Heart left ventricle (tissue), 16 donors: ENCODE measurements around the gene MYO18B. TPM values are rescaled to one million over a fixed set of nuclear protein-coding genes. Genes with fewer than 3 reads are reported as not detected.

Source experiments
- ATAC-seq, 4 donors: fragments of 200-7000 bp; cut with Tn5 transposase; one replicate each; pipeline ENCODE4 v1.9.1; 2020 to 2022; ENCODE audit warnings: moderate library complexity in 4 of 4, mild to moderate bottlenecking in 3 of 4, moderate number of reproducible peaks in 1 of 4
- DNase-seq, 5 donors: peaks; one replicate each; pipeline ENCODE4 v3.0.0-alpha.2; 2020
- H3K27ac ChIP-seq, 12 donors: fragments of 200-600 bp; sonication (generic) in 4 of 12; one replicate each; pipeline versions ENCODE4 v1.5.0 to v1.8.0; 2016 to 2022; ENCODE audit warnings: mild to moderate bottlenecking in 2 of 12
- H3K27me3 ChIP-seq, 9 donors: fragments of 200-600 bp; sonication (generic) in 2 of 9; one replicate each; pipeline versions ENCODE4 v1.5.1 to v1.8.0; 2016 to 2022; ENCODE audit warnings: mild to moderate bottlenecking in 3 of 9
- H3K36me3 ChIP-seq, 9 donors: fragments of 200-600 bp; sonication (generic) in 2 of 9; one replicate each; pipeline versions ENCODE4 v1.5.0 to v1.8.0; 2018 to 2022; ENCODE audit warnings: mild to moderate bottlenecking in 2 of 9
- H3K4me1 ChIP-seq, 12 donors: fragments of 200-600 bp; sonication (generic) in 4 of 12; one replicate each; pipeline versions ENCODE4 v1.5.0 to v1.8.0; 2016 to 2022; ENCODE audit warnings: mild to moderate bottlenecking in 3 of 12
- H3K4me3 ChIP-seq, 12 donors: fragments of 200-600 bp; sonication (generic) in 4 of 12; one replicate each; pipeline versions ENCODE4 v1.5.0 to v1.8.0; 2017 to 2022; ENCODE audit warnings: mild to moderate bottlenecking in 9 of 12, moderate library complexity in 4 of 12
- H3K9me3 ChIP-seq, 12 donors: fragments of 200-600 bp; sonication (generic) in 4 of 12; one replicate each; pipeline versions ENCODE4 v1.5.0 to v1.8.0; 2016 to 2022; ENCODE audit warnings: mild to moderate bottlenecking in 1 of 12
- CTCF ChIP-seq, 12 donors: fragments of 200-600 bp; sonication (generic) in 4 of 12; IDR thresholded peaks; one replicate each; pipeline versions ENCODE4 v1.5.0 to v1.8.0; 2018 to 2022; ENCODE audit warnings: antibody characterized with exemption in 12 of 12, mild to moderate bottlenecking in 5 of 12
- POLR2A ChIP-seq, 2 donors: fragments of 450-650 bp; IDR thresholded peaks; one replicate each; pipeline ENCODE4 v1.6.1; 2017; ENCODE audit warnings: antibody characterized with exemption in 2 of 2, mild to moderate bottlenecking in 2 of 2, moderate library complexity in 2 of 2
- WGBS, 4 donors: extraction: QIAGEN DNeasy Blood & Tissue Kit in 2 of 4; methylation state at CpG; one replicate each; pipeline versions ENCODE4 v1.1.5 to v1.1.7; 2013 to 2018; 5-methylcytosine and 5-hydroxymethylcytosine counted together
- intact Hi-C, 10 donors: fragments of 100-400 bp; cut with DNase I; formaldehyde crosslinking; loops; one replicate each; pipeline versions ENCODE4 v1.11.1 to v1.14.2; 2022
- polyA plus RNA-seq, 2 donors: library from polyadenylated mRNA; stranded (reverse); fragments of 200-250 nt; gene quantifications; one replicate each; pipeline ENCODE4 v1.2.3, GENCODE V29; 2013
- total RNA-seq, 9 donors: library from RNA; depleted of rRNA in 2 of 9; stranded (reverse); fragments of >200 nt in 2 of 9; fragmentation: NEBNext Ultra II Directional in 3 of 9; extraction: Animal tissue kit (Norgen Biotek cat#: 25700) in 3 of 9; gene quantifications; one replicate each; pipeline versions ENCODE4 v1.1.0 to v1.2.4, GENCODE V29; 2016 to 2023
- donor health status: ischemic (EF 13 %, LVEDD 7.1; RV severe dilation, severe dysfunction).
- donor health status: healthy with polysubstance abuse.
- donor health status: DM: no; HTN: yes; CAD: no.
- donor health status: DM: no; HTN: no; CAD: no.
- donor health status: ischemic (EF 25% LVEDD 6.9; RV normal size, moderate dysfunction).
- donor health status: ischemic (EF 25% LVEDD 5.7; RV mildly dilated, moderate dysfunction).
- donor health status: healthy.
- donor health status: DM: yes; HTN: yes; CAD: no.
- donor health status: ischemic (EF 35%, LVEDD 5.7; RV mildly dilated, moderate dysfunction).
- donor health status: nonischemic (EF 11% LVEDD 7.7; RV severe dilation, severe dysfunction).
- donor health status: DM: yes; HTN: yes; CAD: no.
- donor health status: PGD.
- donor health status: ischemic (EF 29% LVEDD 5.4; RV normal size, mild dysfunction).
- donor health status: nonischemic (EF 23%, LVEDD 6.1; RV moderate dilation, normal function).

Gene MYO18B
- total and polyA plus RNA-seq, 11 donors = 140 to 301 (median 193) TPM

- Histone ChIP-seq H3K36me3 (no peaks in the 10 kb centered on the region), H3K9me3 (no peaks in the 10 kb centered on the region), H3K27me3 (no peaks in the 10 kb centered on the region), H3K4me3 (no peak overlapping the region), H3K27ac (no peak overlapping the region), H3K4me1 (no peaks in the 10 kb centered on the region)
- no peak for ATAC-seq
- WGBS, 4 donors = 64 to 81% (median 69%) methylated on average over 4 of the region's 4 CpGs
- intact Hi-C loops = no loop called here
- TF ChIP-seq CTCF (IDR thresholded peaks at IDR 0.05) (no peak), POLR2A (IDR thresholded peaks at IDR 0.05) (no peak)
- no peak for DNase-seq
Observed at GRCh38 chr22:26041931-26042330, 299.9 kb downstream of the MYO18B start.

GRCh38 chr22:26043031-26043430 is 301.0 kb downstream of the MYO18B start:
- H3K9me3 ChIP-seq = no peaks in the 10 kb centered on the region
- no peak for ATAC-seq
- intact Hi-C loops = no loop called here
- no peaks in the 10 kb centered on the region for H3K27me3 ChIP-seq
- no peak overlapping the region for H3K27ac ChIP-seq
- 54 to 69% (median 67%) methylated on average over 2 of the region's 2 CpGs for WGBS, 4 donors
- H3K4me1 ChIP-seq = no peaks in the 10 kb centered on the region
- DNase-seq = no peak
- H3K36me3 ChIP-seq = no peaks in the 10 kb centered on the region
- H3K4me3 ChIP-seq = no peak overlapping the region
- TF ChIP-seq CTCF (IDR thresholded peaks at IDR 0.05) (no peak), POLR2A (IDR thresholded peaks at IDR 0.05) (no peak)

- no peaks in the 10 kb centered on the region for H3K9me3 ChIP-seq
- no peaks in the 10 kb centered on the region for H3K27me3 ChIP-seq
- H3K4me1 ChIP-seq = no peaks in the 10 kb centered on the region
- H3K4me3 ChIP-seq = no peak overlapping the region
- WGBS, 4 donors = 92 to 96% (median 93%) methylated on average over 2 of the region's 2 CpGs
- no peaks in the 10 kb centered on the region for H3K36me3 ChIP-seq
- TF ChIP-seq POLR2A (IDR thresholded peaks at IDR 0.05) (no peak), CTCF (IDR thresholded peaks at IDR 0.05) (no peak)
- intact Hi-C loops = no loop called here
- H3K27ac ChIP-seq = no peak overlapping the region
- no peak for ATAC-seq
- DNase-seq = no peak
Observed at GRCh38 chr22:26045051-26045450, 303.1 kb downstream of the MYO18B start.

DNA sequence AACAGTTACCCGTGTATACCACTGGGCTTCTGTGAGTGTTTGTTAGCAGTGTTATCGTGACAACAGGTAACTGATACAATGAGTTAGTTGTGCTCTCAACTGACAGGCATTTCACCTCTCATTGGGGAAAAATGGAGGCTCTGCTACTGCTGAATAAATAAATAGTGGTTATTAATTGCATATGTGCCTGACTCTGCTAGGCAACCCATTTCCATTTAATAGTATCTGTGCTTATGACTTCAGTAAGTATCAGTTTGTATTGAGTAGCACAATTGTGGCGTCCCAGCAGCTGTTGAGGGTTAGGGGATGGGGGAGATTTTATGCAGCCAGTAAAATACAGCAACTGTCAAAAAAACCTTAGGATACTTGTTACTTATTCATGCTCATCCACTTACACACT is 303.9 kb downstream of the MYO18B start:
- no peaks in the 10 kb centered on the region for H3K27me3 ChIP-seq
- intact Hi-C loops = no loop called here
- H3K9me3 ChIP-seq = no peaks in the 10 kb centered on the region
- WGBS, 4 donors = 84 to 90% (median 87%) methylated on average over 3 of the region's 3 CpGs
- TF ChIP-seq POLR2A (IDR thresholded peaks at IDR 0.05) (no peak), CTCF (IDR thresholded peaks at IDR 0.05) (no peak)
- no peaks in the 10 kb centered on the region for H3K4me1 ChIP-seq
- no peaks in the 10 kb centered on the region for H3K36me3 ChIP-seq
- H3K27ac ChIP-seq = no peak overlapping the region
- no peak for ATAC-seq
- DNase-seq = no peak
- H3K4me3 ChIP-seq = no peak overlapping the region
